Skeletal muscle satellite cell (primary cell): ENCODE data around the gene PPP2R5B. TPM values are rescaled to one million over a fixed set of nuclear protein-coding genes. Genes with fewer than 3 reads are reported as not detected.
"Not testable (repeated sequence)": the region's sequence is repeated elsewhere in the genome, so short reads cannot be mapped to it uniquely, and the experiment has no call there.

Source experiments
- H3K27me3 ChIP-seq: 2 replicates; pipeline ENCODE4 v1.7.0; 2013; ENCODE audit warnings: low read length; ENCODE audit not compliant: control insufficient read depth, insufficient read depth
- H3K36me3 ChIP-seq: 2 replicates; pipeline ENCODE4 v1.7.0; 2013; ENCODE audit warnings: mild to moderate bottlenecking, control low read depth, low read length; ENCODE audit not compliant: insufficient read depth
- H3K4me1 ChIP-seq: 2 replicates; pipeline ENCODE4 v1.7.0; 2013; ENCODE audit warnings: low read length; ENCODE audit not compliant: control insufficient read depth, insufficient read depth
- H3K4me2 ChIP-seq: 2 replicates; pipeline ENCODE4 v1.7.0; 2013; ENCODE audit warnings: mild to moderate bottlenecking, low read length
- H3K4me3 ChIP-seq: 2 replicates; pipeline ENCODE4 v1.7.0; 2013; ENCODE audit warnings: low read length
- H3K9ac ChIP-seq: 2 replicates; pipeline ENCODE4 v1.7.0; 2013; ENCODE audit warnings: mild to moderate bottlenecking, low read depth, low read length, moderate library complexity
- H3K9me3 ChIP-seq: replicated peaks from 2 replicates; pipeline ENCODE4 v1.7.0; 2013; ENCODE audit warnings: mild to moderate bottlenecking, control low read depth, low read length
- small RNA-seq: library from RNA; depleted of rRNA; stranded (forward); fragments of <200 nt; gene quantifications from one replicate; pipeline ENCODE3, GENCODE V24; 2012

PPP2R5B gene

GRCh38 chr11:64970731-64971151, 46.3 kb downstream of the PPP2R5B start:
- Histone ChIP-seq H3K9me3 (no peaks in the 10 kb centered on the region), H3K4me3 (no peak overlapping the region), H3K27me3 (no peaks in the 10 kb centered on the region), H3K36me3 (no peaks in the 10 kb centered on the region), H3K9ac (no peak overlapping the region), H3K4me2 (no peak overlapping the region), H3K4me1 (peaks cover 8% of the 10 kb centered on the region)

GRCh38 chr11:64971421-64972233, 47.1 kb downstream of the PPP2R5B start, which contains the start of gene MAJIN:
TSS of gene MAJIN (minus strand) at chr11:64972108. CDS start at chr11:64959405, 12,703 bp downstream.
- Histone ChIP-seq H3K4me2 (peak within 1 kb of the TSS; percentile 77), H3K36me3 (no peaks in the 10 kb centered on the region), H3K9me3 (no peaks in the 10 kb centered on the region), H3K27me3 (no peaks in the 10 kb centered on the region), H3K9ac (no peak within 1 kb of the TSS), H3K4me3 (peak within 1 kb of the TSS; percentile 62), H3K4me1 (peaks cover 8% of the 10 kb centered on the region)

- no peaks in the 10 kb centered on the region for H3K9me3 ChIP-seq
- H3K4me2 ChIP-seq = no peak overlapping the region
- H3K4me3 ChIP-seq = no peak overlapping the region
- peaks cover 8% of the 10 kb centered on the region for H3K4me1 ChIP-seq
- H3K9ac ChIP-seq = no peak overlapping the region
- H3K36me3 ChIP-seq = no peaks in the 10 kb centered on the region
- no peaks in the 10 kb centered on the region for H3K27me3 ChIP-seq
Observed at GRCh38 chr11:64974124-64974523, 49.6 kb downstream of the PPP2R5B start.

- no peak overlapping the region for H3K4me3 ChIP-seq
- H3K36me3 ChIP-seq = no peaks in the 10 kb centered on the region
- H3K9me3 ChIP-seq = no peaks in the 10 kb centered on the region
- H3K4me2 ChIP-seq = no peak overlapping the region
- peaks cover 6% of the 10 kb centered on the region for H3K4me1 ChIP-seq
- H3K27me3 ChIP-seq = peaks cover 6% of the 10 kb centered on the region
- H3K9ac ChIP-seq = no peak overlapping the region
Observed at GRCh38 chr11:64976651-64977050, 52.2 kb downstream of the PPP2R5B start.

GRCh38 chr11:64983339-64983738, 58.9 kb downstream of the PPP2R5B start:
- not testable (repeated sequence) for H3K9me3 ChIP-seq, H3K4me3 ChIP-seq, H3K27me3 ChIP-seq, H3K36me3 ChIP-seq, H3K4me1 ChIP-seq, H3K4me2 ChIP-seq, H3K9ac ChIP-seq

Small RNA genes within 50 kb of the gene (small RNA-seq; reads per million reads assigned to genes)
- not detected for gene MIR6749
- gene MIR6750 = not detected
